GM18868 (cell line): ENCODE data around the gene TTC8.
"Not testable (repeated sequence)": the region's sequence is repeated elsewhere in the genome, so short reads cannot be mapped to it uniquely, and the experiment has no call there.

Source experiments
- ATAC-seq: cut with Tn5 transposase; IDR thresholded peaks from one replicate; pipeline ENCODE4 v1.9.1; 2021; ENCODE audit warnings: mild to moderate bottlenecking, moderate library complexity; ENCODE audit not compliant: unreplicated experiment

Gene TTC8

DNA sequence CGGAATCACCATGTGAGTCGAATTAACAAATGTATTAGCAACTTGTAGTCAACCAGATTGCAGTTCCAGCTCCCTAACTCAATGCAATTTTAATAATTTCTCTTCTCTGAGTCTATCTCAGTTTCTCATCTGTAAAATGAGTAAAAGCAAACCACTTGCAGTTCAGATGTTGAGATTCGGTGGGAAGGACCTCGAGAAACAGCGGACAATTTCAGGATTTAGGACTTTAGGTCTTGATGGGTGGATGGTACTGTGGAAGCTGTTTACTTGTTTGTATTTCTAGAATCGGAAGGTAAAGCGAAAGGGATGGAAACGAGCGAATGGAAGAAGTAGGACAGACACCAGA, 510 bp upstream of the TTC8 start:
- peak; percentile 5 for ATAC-seq

DNA sequence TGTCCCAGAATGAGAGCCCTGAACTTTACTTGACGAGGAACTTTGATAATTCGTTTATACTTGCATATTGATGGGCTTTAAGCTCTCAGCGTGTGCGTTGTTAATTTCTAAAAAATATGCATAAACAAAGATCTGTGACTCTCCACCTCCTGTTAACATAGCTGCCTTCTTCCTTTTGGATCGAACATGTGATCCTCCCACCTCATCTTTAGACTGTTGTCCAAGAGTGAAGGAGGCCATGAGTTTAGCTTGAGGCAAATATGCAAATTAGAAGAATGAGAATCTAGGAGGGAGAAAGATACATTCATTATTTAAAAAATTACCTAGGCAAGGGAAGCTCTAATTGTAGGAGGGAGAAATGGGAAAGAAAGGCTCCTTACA, 617 bp downstream of the TTC8 start:
- no peak for ATAC-seq

DNA sequence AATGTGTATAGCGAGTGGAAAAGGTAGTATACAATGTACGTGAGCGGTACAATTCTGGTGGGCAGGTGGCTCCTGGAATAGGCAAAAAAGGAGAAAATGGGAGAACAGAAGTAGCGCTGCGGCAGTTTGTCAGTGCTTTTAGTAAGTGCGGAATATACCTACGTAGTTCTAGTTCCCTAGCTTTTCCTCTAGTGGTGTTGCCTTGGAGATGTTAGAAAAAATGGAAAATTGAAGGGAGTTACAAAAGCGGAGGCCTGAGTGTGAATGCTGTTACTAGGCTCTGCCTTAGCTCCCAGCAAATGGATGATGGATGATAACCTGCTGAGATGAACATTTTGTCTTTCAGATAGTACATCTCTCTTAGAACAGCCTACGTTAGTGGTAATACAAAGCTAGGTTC, 1.1 kb downstream of the TTC8 start:
- ATAC-seq: no peak

DNA sequence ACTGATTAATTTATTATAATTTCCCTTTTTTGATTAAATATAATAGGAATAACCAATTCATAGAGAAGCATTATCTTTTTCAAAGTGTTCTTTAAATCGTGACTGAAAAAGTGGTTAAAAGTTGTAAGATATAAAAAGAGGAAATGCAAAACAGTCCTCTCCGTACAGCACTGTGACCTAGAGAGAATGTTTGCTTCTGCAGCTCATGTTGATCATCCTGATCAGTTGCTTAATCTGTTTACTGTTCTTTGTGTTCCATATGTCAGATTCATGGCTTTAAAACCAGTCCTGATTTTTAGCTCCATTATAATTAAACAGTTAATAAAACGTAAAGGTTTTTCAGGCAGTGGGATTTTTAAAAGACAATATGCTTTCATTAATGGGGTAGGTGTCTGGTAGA, 4.7 kb downstream of the TTC8 start:
- ATAC-seq: no peak

DNA sequence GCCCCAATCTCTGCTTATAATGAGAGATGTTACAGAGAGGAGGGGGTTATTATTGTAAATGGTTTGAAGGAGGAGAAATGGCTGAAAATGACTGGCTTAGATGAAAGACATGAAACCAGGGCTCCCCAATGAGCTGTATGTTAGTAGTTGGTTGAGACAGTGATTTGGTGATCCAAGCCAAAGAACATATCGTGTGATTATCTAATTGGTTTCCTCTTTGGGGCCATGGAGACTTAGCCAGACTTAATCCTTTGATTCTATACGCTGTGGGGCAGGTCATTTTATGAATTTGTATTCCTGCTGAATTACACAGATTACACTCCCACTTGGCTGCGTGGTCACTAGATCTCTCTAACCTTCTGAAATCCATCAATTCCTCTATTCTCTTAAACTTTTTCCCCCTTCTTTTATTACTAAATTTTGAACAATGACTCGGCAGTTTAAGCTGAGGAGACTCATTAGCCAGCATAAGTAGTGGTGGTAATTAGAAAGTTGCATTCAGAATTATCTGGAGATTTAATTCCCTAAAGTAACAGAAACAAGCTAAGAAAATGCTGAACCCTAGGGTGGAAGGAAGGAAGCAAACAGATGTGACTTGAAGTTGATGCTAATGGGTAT, 5.3 kb downstream of the TTC8 start:
- no peak for ATAC-seq

DNA sequence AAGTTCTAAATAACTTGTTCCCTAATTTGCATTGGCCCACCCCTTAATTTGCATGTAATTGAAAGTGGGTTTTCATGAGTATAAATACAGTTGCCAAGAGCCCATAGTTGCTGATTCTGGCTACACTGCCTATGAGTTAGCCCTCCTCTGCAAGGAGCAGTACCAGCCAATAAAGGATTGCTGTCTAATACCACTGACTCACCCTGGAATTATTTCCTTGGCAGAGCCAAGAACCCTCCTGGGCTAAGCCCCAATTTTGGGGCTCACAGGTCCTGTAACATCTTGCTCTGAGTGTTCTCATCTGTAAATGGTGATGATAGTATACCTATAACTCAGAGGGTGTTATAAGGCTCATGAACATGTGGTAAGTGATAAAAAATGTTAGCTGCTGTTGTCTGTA, 6.8 kb downstream of the TTC8 start:
- no peak for ATAC-seq

DNA sequence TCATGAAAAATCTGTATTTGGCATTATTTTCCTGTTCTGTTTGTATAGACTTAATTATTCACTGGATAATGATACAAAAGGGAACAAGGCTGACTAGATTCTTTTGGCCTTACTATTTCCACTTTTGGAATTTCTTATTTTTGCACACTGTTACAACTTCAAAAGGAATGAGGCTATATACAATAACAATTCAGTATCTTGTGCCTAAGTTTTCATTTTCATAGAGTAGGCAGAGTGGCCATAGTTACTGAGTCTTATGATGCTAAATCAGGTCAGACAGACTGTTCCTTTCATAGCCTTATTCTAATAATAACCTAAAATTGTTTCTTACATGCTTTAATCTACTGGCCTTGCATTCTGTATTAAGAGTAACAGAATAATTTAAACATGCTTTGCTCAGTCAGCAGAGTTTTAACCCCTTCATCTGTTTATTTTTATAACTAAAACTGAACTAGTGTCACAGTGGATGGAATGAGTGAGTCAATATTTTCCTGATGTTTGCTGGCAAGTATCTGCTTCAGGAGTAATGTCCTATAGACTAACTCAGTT, 10.5 kb downstream of the TTC8 start:
- no peak for ATAC-seq

DNA sequence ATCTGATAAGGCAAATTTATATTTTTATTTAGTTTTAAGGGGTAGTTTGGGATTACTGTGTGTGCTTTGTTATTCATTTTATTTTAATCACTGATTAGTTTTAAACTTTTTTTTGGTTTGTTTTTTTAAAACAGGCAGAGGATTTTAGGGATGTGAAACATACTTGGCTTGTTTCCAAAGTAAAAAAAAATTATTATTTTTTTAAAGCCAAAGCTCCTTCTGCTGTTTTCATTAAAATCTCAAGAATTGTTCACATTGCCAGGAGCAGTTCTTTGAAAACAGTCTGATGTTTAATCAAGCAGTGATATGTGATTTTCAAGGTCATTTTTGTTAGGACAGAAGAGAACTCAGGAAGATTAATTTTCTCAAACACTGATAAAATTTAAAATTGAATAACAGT, 11.2 kb downstream of the TTC8 start:
- no peak for ATAC-seq

DNA sequence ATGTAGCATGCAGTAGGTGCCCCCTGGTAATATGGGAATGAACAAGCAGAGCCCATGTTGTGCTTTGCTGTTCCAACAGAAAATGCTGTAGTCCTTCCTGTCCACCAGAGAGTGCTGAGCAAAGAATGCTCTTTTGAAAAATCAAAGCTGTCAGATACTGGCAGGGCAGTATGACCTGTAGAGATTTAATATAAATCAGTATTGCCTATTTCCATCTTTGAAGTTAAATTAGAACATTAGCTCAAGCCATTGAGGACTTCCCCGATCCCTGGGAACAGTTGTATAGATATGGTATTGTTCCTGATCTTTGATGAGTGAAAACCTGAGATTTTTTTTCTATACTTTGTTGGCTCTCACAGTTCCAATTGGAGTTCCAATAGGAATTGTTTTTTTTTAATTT, 13.0 kb downstream of the TTC8 start:
- ATAC-seq: no peak

DNA sequence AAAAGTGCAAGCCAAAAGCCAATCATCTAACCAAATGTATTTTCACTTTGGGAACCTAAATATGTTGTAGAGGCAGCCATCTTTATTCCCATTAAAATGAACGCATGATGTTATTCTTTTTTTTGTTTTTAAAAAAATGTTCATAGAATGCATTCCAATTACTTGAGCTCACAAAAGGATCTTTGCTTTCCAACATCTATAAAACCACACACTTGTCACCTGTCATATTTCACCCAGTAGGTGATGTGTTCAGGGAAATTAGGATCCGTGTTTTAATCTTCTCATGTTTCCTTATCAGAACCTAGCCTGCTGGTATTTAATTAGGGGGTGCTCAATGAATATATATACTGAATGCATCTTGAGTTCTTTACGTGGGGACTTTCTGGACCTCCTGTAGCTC, 13.6 kb downstream of the TTC8 start:
- ATAC-seq: no peak

DNA sequence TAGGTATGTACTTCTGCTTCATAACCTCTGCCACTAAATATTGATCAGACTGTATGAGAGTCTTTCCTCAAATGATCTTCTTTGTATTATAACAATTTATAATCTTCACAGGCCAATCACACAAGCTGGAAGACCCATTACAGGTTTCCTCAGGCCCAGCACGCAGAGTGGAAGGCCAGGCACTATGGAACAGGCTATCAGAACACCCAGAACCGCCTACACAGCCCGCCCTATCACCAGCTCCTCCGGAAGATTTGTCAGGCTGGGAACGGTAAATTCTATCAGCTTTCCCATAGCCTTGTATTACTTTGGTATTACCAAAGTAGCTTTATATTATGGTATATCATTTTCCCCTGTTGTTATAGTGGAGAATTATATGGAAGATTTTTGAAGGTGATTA, 16.5 kb downstream of the TTC8 start:
- ATAC-seq: no peak

DNA sequence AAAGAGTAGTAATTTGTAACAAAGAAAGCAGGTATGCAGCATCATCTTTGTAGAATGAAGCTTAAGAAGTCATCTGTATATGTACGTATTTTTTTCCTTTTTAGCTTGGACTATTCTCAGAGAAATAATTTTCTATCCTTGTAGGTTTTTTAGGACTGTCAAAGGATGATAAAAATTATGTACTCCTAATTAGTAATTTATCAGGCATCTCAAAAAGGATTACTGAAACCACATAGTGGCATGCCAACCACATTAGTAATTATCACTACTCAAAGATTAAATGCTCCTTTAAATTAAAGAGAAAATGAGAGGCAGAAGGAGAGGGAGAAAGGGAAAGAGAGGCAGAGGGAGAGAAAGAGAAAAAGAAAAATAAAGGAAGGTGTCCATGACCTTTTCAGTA, 17.3 kb downstream of the TTC8 start:
- no peak for ATAC-seq

DNA sequence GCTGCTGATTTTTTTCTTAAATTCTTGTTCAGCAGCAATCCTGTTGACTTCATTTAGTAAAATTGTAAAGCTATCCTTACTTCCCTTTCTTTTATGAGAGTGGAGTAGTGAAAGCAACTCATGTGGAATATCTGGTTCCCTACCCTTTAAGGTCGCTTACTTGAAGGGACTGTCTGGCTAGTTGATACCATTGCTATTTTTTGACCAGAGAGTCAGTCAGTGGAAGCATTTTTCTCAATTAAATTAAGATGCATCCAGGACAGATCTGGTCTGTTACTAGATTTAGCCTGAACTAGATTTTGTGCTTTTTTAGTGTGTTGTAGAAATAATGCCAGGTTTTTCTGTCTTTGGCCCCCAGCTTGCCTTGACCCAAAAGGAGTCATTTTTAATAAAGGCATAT, 18.0 kb downstream of the TTC8 start:
- ATAC-seq: no peak

DNA sequence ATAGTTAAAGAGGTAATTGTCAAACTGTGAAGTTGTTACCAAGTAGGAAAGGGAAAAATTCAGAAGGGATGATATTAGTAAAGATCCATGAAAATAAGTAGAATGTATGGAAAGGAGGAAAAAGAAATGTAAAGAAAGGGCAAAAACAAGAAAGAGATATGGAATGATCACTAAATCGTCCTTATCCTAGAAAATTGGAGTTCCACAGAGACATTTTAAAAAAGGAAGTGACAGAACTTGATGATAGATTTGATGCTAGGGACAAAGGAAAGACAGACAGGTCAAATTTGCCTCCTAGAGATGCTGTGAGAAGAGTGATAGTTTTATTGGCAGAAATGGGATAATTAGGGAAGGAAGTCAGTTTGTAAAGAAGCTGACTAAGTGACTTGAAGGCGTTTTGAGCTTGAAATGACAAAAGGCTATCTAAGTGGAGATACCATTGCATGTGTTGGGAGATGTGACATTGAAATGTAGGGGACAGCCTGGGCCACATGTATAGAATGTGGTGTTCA, 20.6 kb downstream of the TTC8 start:
- no peak for ATAC-seq

DNA sequence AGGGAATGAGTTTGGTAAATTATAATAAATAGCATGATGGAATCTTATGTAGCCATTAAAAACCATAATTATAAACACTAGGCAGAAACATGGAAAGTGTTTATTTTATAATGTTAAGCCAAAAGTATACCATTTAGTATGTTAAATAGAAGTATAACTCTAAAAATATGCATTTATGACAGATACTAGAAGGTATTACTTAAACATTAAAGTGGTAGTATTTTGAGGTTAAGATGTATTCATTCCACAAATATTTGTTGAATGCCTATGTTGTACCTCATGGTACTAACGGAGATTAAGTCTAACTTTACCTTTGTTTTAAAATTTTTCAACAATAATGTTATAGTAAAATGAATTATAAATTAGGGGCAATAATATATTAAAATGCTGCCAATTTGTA, 24.1 kb downstream of the TTC8 start:
- no peak for ATAC-seq

DNA sequence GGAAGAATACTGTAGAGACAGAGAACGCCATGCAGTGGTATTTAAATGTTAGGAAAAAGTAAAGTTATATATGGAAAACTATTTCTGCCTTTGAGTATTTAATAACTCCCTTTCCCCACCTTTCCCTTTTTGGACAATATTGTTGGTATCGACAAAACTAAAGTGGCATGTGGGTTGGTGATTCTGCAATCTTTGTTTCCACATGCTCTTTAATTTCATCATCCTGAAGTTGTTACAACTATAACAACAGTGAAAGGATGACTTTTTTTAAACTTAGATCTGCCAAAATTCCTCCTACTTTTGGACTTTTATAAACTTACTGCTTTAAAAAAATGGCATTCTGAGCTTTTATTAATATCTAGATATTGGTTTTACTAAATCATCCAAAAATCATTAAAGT, 25.3 kb downstream of the TTC8 start:
- no peak for ATAC-seq

DNA sequence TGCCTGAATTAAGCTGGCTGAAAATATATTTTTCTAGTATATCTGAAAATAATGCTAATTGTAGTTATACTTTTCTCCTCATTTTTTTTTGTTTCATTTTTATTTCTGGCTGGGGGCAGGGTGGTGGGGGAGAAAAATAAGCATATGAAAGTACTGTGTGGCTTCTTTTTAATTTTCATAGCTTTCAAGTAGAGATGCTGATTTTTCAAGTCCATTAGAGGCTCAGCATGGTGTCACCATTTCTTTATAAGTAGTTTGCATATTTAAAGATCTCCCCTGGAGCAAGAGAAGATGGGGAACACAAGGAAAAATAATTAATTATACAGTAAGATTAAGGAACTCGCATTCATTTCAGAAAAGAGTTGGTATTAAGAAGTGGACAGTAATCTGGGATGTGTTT, 27.1 kb downstream of the TTC8 start:
- no peak for ATAC-seq

DNA sequence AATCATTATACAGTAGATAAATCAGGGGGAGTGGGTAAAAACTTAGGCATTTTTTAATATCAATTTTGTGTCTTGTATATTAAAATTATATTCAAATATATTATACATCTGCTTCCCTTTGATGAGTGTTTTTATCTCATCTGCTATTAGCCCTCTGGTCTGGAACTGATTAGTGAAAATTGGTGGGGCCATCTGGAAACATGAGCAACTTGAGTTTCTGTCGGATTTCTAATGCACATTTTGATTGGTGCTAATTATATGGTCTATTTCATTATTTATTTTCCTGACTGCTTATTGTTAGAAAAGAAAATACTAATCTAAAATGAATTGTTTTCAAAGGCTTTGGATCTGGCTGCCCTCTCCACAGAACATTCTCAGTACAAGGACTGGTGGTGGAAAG, 28.2 kb downstream of the TTC8 start:
- ATAC-seq: no peak

DNA sequence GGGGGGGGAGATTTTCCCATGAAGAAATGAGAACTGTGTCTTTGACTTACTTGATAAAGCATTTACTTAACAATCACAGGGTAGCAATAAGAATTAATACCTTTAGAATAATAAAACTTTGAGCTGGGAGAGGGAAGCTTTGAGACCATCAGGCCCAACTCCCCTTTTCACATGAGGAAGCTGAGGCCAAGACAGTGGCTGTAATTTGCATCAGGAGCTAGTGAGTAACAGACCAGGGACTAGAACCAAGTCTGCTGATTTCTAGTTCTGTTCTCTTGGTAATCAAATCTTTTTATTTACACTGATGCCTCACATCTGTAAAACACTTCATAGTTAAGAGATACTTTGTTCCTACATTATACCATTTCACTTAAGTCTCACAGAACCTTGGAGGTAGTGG, 28.7 kb downstream of the TTC8 start:
- no peak for ATAC-seq

DNA sequence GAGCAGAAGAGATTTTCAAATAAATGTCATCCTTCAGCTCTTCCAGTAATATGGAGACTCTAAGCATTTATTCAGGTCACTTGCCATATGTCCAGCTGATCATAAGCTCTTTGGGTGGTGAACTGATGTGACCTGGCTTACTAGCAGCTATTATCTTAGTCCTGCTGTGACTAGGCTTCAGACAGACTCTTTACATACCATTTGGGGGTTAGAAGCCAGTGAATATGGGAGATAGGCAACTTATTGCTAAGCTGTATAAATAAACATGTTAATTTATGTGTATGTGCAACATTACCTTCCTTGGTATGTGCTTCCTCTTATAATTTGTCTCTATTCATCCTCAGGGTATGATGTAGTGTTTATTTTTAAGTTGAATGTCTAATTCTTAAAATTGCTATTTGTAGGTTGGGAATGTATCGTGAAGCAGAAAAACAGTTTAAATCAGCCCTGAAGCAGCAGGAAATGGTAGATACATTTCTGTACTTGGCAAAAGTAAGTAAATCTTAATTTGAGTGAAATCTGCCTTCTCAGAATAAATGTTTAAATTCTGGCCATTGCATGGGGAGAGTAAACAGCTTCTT, 32.4 kb downstream of the TTC8 start:
- no peak for ATAC-seq

DNA sequence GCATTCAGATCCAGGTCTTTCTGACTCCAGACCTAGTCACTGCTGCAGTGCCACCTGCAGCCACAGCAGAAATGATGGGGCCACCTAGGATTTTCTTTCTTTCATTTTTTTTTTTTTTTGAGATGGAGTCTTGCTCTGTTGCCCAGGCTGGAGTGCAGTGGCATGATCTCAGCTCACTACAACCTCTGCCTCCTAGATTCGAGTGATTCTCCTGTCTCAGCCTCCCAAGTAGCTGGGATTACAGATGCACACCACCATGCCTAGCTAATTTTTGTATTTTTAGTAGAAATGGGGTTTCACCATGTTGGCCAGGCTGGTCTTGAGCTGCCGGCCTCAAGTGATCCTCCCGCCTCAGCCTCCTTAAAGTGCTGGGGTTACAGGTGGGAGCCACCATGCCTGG, 33.4 kb downstream of the TTC8 start:
- not testable (repeated sequence) for ATAC-seq

DNA sequence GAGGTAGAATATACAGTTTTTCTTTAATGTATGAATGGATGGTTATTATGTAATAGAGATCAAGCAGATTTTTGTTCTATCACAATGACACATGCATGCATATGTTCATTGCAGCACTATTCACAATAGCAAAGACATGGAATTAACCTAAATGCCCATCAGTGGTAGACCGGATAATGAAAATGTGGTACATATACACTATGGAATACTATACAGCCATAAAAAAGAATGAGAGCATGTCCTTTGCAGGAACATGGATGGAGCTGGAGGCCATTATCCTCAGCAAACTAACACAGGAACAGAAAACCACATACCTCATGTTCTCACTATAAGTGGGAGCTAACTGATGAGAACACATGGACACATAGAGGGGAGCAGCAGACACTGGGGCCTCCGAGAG, 34.7 kb downstream of the TTC8 start:
- ATAC-seq: not testable (repeated sequence)

DNA sequence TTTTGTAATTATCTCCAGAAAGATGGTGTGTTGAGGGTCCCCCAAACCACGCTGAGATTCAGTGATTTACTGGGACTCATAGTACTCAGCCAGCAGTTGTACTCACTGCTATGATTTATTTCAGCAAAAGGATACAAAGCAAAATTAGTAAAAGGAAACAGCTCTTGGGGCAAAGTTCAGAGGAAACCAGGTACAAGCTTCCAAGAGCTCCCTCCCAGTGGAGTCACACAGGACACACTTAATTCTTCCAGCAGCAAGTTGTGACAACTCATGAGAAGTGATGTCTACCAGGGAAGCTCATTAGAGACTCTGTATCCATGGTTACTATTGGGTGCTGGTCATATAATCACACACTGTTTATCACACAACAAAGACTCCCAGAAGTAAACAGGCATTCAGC, 38.7 kb downstream of the TTC8 start:
- no peak for ATAC-seq
